ENCODE measurements around the gene FCN2. TPM values are rescaled to one million over a fixed set of nuclear protein-coding genes. Genes with fewer than 3 reads are reported as not detected.

The FCN2 gene
- total RNA-seq, 4 donors from 2014 or later, result not detected

DNA sequence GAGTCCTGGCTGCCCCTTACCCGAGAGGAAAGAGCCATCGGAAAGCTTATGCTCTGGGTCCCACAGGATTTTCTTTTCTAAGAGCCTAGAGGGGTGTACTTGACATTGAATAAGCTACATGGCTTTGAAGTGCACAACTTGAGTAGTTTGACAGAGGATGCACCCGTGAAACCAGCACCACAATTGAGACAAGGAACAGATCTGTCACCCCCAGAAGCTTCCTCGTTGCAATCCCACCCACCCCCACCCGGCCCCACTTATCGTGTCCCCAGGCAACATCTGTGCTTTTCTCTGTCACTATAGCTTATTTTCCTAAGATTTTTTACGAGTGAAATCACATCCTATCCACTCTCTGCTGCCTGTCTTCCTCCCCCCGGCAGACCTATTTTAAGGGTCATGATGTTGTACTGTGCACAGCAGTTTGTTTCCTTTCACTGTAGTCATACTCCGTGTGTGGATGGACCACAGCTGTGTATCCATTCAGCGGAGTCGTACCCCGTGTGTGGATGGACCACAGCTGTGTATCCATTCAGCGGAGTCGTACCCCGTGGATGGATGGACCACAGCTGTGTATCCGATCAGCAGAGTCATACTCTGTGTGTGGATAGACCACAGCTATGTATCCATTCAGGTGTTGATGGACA, 8.8 kb upstream of the FCN2 start:
- H3K27ac ChIP-seq, result no peak overlapping the region
- TF ChIP-seq, protein P1, sequence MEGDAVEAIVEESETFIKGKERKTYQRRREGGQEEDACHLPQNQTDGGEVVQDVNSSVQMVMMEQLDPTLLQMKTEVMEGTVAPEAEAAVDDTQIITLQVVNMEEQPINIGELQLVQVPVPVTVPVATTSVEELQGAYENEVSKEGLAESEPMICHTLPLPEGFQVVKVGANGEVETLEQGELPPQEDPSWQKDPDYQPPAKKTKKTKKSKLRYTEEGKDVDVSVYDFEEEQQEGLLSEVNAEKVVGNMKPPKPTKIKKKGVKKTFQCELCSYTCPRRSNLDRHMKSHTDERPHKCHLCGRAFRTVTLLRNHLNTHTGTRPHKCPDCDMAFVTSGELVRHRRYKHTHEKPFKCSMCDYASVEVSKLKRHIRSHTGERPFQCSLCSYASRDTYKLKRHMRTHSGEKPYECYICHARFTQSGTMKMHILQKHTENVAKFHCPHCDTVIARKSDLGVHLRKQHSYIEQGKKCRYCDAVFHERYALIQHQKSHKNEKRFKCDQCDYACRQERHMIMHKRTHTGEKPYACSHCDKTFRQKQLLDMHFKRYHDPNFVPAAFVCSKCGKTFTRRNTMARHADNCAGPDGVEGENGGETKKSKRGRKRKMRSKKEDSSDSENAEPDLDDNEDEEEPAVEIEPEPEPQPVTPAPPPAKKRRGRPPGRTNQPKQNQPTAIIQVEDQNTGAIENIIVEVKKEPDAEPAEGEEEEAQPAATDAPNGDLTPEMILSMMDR (IDR thresholded peaks at IDR 0.05), result no peak
- TF ChIP-seq POLR2A (IDR thresholded peaks at IDR 0.05), result no peak
- no peak for DNase-seq

DNA sequence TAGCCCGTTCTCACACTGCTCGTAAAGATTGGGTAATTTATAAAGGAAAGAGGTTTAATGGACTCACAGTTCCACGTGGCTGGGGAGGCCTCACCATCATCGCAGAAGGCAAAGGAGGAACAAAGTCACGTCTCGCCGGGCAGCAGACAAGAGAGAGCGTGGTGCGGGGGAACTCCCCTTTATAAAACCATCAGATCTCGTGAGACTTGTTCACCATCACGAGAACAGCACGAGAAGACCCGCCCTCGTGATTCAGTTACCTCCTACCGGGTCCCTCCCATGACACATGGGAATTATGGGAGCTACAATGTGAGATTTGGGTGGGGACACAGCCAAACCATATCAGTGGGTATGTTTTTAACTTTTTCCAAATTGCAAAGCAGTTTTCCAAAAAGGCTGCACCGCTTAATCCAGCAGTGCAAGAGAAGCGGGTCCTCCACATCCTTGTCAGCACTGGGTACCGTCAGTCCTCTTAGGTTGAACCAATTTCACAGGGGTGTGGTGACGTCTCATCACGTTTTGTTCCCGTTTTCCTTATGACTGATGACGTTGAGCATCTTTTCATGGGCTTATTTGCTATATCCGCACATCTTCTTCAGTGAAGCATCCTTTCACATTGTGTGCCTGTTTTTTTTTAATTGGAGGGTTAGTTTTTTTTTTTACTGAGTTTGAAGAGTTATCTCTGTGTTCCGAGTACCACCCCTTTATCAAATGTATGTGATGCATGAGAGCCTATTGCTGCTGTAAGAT, 8.0 kb upstream of the FCN2 start:
- Histone ChIP-seq H3K9me3 (no peaks in the 10 kb centered on the region), H3K27me3 (peaks cover 0 to 39% (median 1%) of the 10 kb centered on the region in 4 donors), H3K36me3 (no peaks in the 10 kb centered on the region), H3K4me3 (no peak overlapping the region), H3K27ac (no peak overlapping the region), H3K4me1 (peaks cover 0 to 6% (median 0%) of the 10 kb centered on the region in 3 donors)
- intact Hi-C loops (cut with DNase I), result no loop called here
- WGBS, 2 donors, result 78 to 79% methylated on average over 24 of the region's 24 CpGs
- no peak for DNase-seq
- TF ChIP-seq POLR2A (IDR thresholded peaks at IDR 0.05), result no peak
- TF ChIP-seq, protein P1 (IDR thresholded peaks at IDR 0.05), result no peak

More for the DNA sequence above, 8.8 kb upstream of the FCN2 start:
- H3K36me3 ChIP-seq, result no peaks in the 10 kb centered on the region
- H3K9me3 ChIP-seq, result no peaks in the 10 kb centered on the region
- intact Hi-C loops (cut with DNase I), result no loop called here
- H3K4me3 ChIP-seq, result no peak overlapping the region
- peaks cover 0 to 6% (median 0%) of the 10 kb centered on the region in 3 donors for H3K4me1 ChIP-seq
- peaks cover 0 to 37% (median 1%) of the 10 kb centered on the region in 4 donors for H3K27me3 ChIP-seq
- 56 to 62% methylated on average over 11 to 14 of the region's 16 CpGs for WGBS, 2 donors

DNA sequence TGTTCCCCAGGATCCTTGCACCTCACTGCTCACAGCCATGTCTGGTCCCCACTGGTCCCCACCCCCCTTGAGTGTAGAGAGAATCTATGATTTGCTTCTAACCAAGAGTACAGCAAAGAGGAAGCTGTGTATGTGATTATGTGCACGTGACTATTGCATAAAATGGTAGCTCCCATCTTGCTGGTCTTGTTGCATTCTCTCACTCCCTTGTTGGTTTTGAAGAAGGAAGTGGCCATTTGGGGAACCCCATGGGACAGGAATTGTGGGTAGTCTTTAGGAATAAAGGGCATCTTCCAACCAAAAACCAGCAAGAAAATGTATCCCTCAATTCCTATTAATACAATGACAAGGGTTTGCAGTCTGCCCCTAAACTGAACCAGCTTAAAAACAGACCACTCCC, 5.2 kb upstream of the FCN2 start:
- no peak overlapping the region for H3K4me3 ChIP-seq
- H3K9me3 ChIP-seq, result no peaks in the 10 kb centered on the region
- TF ChIP-seq, protein P1 (IDR thresholded peaks at IDR 0.05), result no peak
- TF ChIP-seq POLR2A (IDR thresholded peaks at IDR 0.05), result no peak
- WGBS, 2 donors, result 43 to 57% methylated on average over 1 of the region's 1 CpG
- peaks cover 0 to 6% (median 0%) of the 10 kb centered on the region in 3 donors for H3K4me1 ChIP-seq
- intact Hi-C loops (cut with DNase I), result no loop called here
- DNase-seq, result no peak
- no peaks in the 10 kb centered on the region for H3K36me3 ChIP-seq
- no peak overlapping the region for H3K27ac ChIP-seq
- H3K27me3 ChIP-seq, result peaks cover 0 to 29% (median 1%) of the 10 kb centered on the region in 4 donors

DNA sequence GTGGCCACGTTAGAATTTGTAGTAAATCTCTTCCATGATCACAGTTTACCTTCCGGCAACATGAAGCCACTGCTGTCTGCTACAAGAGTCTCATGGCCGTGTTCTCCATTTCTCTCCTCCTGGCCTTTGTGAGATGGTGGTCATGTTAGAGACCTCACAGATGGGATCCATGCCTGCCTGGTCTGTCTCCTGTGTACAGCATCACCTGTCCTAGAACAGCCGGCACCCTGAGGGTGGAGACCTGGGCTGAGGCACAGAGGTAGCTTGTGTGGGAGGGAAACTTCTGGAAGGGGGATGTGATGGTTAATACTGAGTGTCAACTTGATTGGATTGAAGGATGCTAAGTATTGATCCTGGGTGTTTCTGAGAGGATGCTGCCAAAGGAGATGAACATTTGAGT, 3.1 kb upstream of the FCN2 start:
- Histone ChIP-seq H3K27me3 (peaks cover 0 to 30% (median 1%) of the 10 kb centered on the region in 4 donors), H3K4me3 (no peak overlapping the region)

More for the DNA sequence above, 3.1 kb upstream of the FCN2 start:
- 74 to 85% methylated on average over 2 to 3 of the region's 4 CpGs for WGBS, 2 donors
- Histone ChIP-seq H3K36me3 (no peaks in the 10 kb centered on the region), H3K9me3 (no peaks in the 10 kb centered on the region), H3K4me1 (no peaks in the 10 kb centered on the region), H3K27ac (no peak overlapping the region)
- no peak for DNase-seq
- intact Hi-C loops (cut with DNase I), result no loop called here
- no peak for TF ChIP-seq POLR2A (IDR thresholded peaks at IDR 0.05)
- TF ChIP-seq, protein P1 (IDR thresholded peaks at IDR 0.05), result no peak

All from esophagus squamous epithelium (tissue), 5 donors.